Cardiac ventricle fibroblast (primary cell): ENCODE measurements around the gene GPR33. TPM values are rescaled to one million over a fixed set of nuclear protein-coding genes. Genes with fewer than 3 reads are reported as not detected.

Experiments
- total RNA-seq: library from RNA; depleted of rRNA; stranded (reverse); fragments of >200 nt; gene quantifications from 2 replicates; pipeline ENCODE4 v1.2.3, GENCODE V29; 2015

Gene GPR33
- total RNA-seq, result not detected in 2 replicates

GRCh38 chr14:31487886-31488285 lies at the start of gene GPR33:
TSS of gene GPR33 (minus strand) at chr14:31488039. CDS start at chr14:31483965, 4,074 bp downstream.

DNA sequence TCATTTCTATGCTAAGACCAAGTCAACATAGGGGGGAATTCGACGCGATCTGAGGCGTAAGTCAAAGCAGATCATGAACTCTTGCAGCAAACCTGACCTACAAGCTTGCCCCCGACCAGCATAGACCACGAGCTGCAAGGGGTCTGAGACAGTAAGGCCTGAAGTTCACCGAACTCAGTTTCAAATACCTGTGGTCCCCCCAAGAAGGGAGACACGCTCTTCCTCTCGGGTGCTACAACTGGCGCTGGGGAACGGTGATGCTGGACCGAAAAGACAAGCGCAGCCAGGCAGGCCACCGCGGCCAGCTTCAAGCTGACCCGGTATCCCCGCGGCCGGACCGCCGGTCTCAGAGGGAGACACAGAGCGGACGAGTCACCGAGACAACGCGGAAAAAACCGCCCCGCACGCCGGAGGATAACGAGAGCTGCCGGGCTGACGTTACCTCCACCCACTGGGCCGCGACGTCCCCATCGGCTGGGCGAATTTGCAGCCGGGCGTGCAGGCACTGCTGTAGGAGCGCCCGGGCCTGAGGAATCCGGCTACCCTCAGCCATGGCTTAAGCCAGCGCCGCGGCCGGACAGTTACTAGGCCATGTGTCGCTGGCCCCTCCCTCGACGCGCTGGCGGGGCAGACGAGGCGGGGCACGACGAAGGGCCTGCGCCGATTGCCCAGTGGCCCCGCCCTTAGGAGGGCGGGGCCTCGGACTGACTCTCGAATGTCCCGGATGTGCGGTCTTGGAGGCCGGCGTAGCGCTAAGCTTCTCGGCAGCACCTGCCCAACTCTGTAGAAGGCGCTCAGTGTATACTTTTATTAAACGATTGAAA lies 30.8 kb downstream of the GPR33 start, which contains the start of gene DTD2:
DTD2 (minus strand) TSS at position 666 of the 824 bp plus-strand sequence; CDS start at position 553, 113 bp downstream.

Other genes with a start within 250 kb of the GPR33 start
- gene HEATR5A, start 67.5 kb downstream of the GPR33 start, total RNA-seq, result 14.9 and 26.4 TPM in 2 replicates
- 39.8 and 43.1 TPM in 2 replicates for gene DTD2, start 30.5 kb downstream of the GPR33 start, total RNA-seq
- 11.9 and 14.5 TPM in 2 replicates for gene NUBPL, start 73.4 kb upstream of the GPR33 start, total RNA-seq